GM21515 (cell line): Measurements from ENCODE around the gene SIRT7.

Experiments used
- ATAC-seq: cut with Tn5 transposase; IDR thresholded peaks from one replicate; pipeline ENCODE4 v1.9.1; 2021; ENCODE audit not compliant: unreplicated experiment

SIRT7 gene

DNA sequence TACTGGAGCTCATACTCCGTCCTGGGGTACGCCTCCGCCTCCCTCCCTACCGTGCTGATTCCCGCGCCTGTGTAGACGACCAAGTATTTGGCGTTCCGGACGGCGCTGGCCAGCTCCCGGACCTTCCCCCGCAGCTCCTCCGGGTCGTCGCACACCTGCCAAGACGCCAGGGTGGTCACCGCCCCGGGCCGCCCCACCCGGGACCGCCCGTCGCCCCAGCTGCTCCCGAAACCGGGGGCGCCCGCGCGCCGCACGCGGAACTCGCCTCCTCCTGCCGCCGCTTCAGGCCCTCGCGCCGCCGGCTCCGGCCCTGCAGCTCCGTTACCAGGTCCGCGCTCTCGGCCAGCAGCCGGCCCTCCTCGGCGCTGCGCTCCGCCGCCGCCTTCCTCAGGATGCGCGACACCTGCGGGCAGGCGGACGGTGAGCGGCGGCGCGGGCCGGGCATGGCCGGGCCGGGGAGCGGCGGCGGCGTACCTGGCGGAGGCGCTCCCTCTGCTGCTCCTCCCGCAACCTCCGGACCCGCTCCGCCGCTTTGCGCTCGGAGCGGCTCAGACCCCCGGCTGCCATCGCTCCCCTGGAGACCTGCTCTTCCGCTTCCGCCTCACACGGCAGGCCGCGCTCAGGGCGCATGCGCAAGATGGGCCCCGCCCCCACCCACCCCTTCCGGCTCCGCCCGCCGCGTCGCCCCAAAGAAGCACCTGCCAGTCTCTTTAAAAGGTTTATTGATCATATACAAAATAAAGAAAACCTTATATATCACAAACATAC lies at the start of gene SIRT7:
TSS of gene SIRT7 (minus strand) at position 612 of the 768 bp plus-strand sequence. CDS start at position 567, 45 bp downstream.
- ATAC-seq: peak; percentile 53

DNA sequence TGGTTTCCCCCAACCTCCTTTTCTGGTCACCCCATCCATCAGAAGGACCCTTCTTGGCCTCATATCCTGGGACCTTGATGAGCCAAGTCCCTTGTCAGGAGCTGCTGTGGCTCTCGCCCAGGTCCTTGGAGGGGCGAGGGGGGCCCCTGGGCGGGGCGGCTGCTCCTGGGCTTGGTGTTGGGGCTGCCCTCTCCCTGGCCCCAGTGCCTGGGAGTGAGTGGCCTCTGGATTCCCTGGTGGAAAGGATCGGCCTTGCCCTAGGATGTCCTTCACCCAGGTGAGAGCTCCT lies 49.2 kb upstream of the SIRT7 start:
- ATAC-seq: no peak

GRCh38 chr17:81966343-81967243 lies 48.6 kb upstream of the SIRT7 start:
- ATAC-seq: no peak

- ATAC-seq: no peak
Observed at GRCh38 chr17:81964081-81964849, 46.3 kb upstream of the SIRT7 start.

GRCh38 chr17:81962499-81963441 lies 44.8 kb upstream of the SIRT7 start:
- no peak for ATAC-seq

- ATAC-seq: no peak
Observed at GRCh38 chr17:81961521-81962498, 43.8 kb upstream of the SIRT7 start.

DNA sequence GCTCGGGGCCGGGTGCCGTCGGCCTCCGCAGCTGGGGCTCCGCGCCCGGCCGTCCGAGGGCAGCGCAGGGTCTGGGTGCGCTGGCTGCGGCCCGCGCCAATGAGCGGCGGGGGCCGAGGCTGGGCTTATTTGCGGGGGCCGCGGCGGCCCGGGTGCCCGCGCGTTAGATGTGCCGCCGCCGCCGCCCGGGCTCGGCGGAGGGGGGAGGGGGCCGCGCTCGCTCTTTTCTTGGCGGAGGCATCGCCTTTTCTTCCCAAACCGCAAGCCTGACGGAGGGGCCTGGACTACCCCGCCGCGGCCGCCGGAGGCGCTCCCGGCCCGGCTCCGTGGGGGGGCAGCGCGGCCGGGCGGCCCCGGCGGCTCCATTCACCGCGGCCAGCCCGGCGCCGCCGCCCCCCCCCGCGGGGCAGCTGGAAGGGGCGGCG lies 43.1 kb upstream of the SIRT7 start, which contains the start of gene NOTUM:
TSS of gene NOTUM (minus strand) at position 101 of the 425 bp plus-strand sequence. CDS start 278 bp downstream, outside the sequence.
- ATAC-seq: no peak

- no peak for ATAC-seq
Observed at GRCh38 chr17:81960130-81960958, 42.4 kb upstream of the SIRT7 start.

GRCh38 chr17:81959362-81960129 lies 41.6 kb upstream of the SIRT7 start:
- peak; percentile 53 for ATAC-seq

DNA sequence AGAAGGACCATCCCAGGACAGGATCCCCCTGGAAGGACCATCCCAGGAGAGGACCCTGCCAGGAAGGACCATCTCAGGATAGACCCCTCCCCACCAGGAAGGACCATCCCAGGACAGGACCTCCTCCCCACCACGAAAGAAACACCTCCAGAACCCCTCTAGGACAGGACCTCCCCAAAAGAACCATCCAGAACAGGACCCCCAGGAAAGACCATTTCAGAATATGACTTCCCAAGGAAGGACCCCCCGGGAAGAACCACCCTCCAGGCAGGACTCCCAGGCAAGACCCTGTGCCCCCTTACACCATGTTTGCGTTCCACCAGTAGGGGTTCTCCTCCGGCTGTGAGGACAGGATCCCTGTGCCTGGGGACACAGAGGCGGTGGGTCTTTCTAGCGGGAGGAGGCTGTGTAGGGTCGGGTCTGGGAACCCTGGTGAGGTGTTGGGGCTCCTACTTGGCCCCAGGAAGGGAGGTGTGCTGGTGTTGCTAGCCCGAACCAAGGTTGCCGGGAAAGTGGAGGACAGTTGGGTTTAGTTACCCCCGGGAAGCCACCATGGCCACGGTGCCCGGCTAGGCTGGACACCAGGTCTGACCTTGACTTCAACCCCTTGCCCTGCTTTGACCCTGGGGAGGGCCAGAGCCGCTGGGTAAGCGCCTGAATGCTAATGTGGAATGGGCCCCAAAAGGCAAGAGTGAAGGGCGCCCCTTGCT lies 40.8 kb upstream of the SIRT7 start:
- no peak for ATAC-seq

DNA sequence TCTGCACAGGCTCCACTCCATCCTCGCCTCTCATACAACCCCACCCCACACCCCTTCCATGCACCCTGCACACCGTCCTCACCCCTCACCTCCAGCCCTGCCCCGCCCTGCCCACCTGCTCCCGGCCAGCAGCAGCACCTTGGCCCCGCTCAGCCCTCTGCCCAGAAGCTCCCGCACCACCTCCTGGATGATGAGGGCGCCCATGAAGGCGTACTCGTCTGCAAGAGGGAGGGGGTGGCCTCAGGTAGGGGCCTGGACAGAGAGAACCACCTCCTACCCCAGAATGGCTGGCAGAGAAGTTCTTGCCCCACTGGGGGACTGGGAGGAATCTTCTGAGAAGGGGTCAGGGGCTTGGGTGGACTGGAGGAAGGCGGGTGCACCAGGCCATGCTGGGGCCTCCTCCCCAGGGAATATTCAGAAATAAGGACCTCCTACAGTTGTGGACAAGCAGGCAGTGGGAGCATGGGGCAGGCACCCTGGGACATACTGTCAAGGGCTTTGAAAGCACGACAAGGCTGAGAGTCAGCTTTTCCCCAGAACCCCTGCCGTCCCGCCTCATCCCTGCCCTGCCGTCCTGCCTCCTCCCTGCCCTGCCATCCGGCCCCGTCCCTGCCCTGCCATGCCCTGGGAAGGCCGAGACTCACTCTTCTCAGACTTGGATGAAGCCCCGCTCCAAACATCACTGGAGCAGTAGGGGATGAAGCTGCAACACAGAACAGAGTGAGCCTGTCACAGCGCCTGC lies 39.9 kb upstream of the SIRT7 start:
- ATAC-seq: no peak

DNA sequence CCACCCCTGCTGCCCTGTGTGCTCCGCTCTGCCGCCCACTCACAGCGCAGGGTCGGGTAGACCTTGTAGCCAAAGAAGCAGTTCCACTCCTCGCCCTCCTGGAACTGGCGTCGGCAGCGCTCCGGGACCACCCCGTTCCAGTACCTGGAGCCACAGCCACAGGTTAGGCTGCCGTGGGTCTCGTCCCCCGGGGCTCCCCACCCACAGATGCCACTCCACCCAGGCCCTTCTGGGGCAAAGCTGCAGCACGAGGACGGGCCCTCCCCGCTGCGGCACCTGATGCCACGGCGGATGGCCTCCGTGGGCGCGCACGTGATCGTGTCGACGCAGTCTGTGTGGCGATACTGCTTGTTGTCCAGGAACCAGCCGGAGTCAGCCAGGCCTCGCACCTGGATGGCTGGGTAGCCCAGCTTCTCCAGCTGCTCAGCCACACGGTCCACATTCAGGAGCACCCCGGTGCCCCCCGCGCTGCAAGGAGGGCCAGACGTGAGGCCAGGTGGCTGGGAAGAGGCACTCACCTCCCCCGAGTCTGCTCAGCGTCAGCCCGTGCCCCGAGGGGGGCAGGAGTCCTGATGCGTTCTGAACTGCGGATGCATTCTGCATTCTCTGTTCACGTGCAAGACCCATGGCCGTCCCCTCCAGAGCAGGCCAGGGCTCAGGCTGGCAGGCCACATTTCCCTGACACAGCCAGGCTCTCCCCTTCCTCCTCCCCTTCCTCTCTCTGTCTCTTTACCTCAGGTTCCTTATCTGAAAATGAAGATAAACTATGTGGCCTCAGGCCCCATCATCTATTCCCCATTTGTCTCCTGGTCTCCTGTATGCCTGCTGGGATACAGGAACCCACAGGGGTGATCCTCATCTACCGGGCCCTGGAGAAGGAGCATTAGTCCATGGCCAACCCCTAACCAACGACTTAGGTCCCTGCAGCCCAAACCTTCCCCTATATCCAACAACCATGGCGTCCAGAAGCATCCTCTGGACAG lies 38.9 kb upstream of the SIRT7 start:
- no peak for ATAC-seq

DNA sequence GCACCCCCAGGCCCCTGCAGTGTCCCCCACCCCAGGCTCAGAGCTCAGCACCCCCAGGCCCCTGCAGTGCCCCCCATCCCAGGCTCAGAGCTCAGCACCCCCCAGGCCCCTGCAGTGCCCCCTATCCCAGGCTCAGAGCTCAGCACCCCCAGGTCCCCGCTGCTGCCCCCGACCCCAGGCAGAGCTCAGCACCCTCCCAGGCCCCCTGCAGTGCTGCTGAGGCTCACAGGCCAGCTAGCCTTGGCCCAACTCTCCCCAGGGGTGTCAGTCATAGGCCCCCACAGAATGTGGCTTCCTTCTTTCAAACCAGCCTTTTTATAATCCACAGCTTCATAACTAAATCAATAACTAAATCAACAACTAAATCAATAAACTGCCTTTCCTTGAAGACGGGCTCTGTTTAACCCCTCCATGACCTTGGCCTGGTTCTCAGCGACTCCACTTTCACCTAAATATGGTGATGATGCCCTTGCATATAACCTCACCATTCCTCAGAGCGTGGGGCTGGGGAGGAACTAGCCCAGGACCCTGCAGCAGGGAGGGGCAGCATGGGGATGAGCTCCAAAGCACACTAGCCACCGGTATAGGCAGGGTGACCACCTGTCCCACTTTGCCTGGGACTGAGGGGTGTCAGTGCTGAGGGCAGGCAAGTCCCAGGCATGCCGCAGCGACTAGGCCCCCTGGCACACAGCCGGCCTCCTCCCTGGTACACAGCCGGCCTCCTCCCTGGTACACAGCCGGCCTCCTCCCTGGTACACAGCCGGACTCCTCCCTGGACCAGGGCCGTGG lies 38.0 kb upstream of the SIRT7 start:
- no peak for ATAC-seq

- no peak for ATAC-seq
Observed at GRCh38 chr17:81955058-81955681, 37.2 kb upstream of the SIRT7 start.
